Heart right ventricle (tissue), 16 donors: Measurements from ENCODE around the gene BFSP2. TPM values are rescaled to one million over a fixed set of nuclear protein-coding genes. Genes with fewer than 3 reads are reported as not detected.

Source experiments
- ATAC-seq, 8 donors: fragments of 200-7000 bp; cut with Tn5 transposase; one replicate each; pipeline ENCODE4 v1.9.1; 2020; ENCODE audit warnings: mild to moderate bottlenecking in 8 of 8, moderate library complexity in 8 of 8, moderate number of reproducible peaks in 1 of 8
- DNase-seq, 2 donors: peaks; one replicate each; pipeline ENCODE4 v3.0.0-alpha.2; 2020
- H3K27ac ChIP-seq, 10 donors: fragments of 200-600 bp; sonication (generic) in 2 of 10; one replicate each; pipeline versions ENCODE4 v1.5.0 to v1.8.0; 2020 to 2022; ENCODE audit warnings: mild to moderate bottlenecking in 3 of 10
- H3K27me3 ChIP-seq, 7 donors: fragments of 200-600 bp; one replicate each; pipeline ENCODE4 v1.8.0; 2021 to 2022; ENCODE audit warnings: mild to moderate bottlenecking in 2 of 7
- H3K36me3 ChIP-seq, 9 donors: fragments of 200-600 bp; sonication (generic) in 1 of 9; one replicate each; pipeline versions ENCODE4 v1.5.0 to v1.8.0; 2020 to 2022; ENCODE audit warnings: mild to moderate bottlenecking in 2 of 9
- H3K4me1 ChIP-seq, 9 donors: fragments of 200-600 bp; sonication (generic) in 1 of 9; one replicate each; pipeline versions ENCODE4 v1.5.0 to v1.8.0; 2020 to 2022; ENCODE audit warnings: mild to moderate bottlenecking in 4 of 9
- H3K4me3 ChIP-seq, 10 donors: fragments of 200-600 bp; sonication (generic) in 2 of 10; one replicate each; pipeline versions ENCODE4 v1.5.0 to v1.8.0; 2020 to 2022; ENCODE audit warnings: mild to moderate bottlenecking in 7 of 10, moderate library complexity in 2 of 10
- H3K9me3 ChIP-seq, 11 donors: fragments of 200-600 bp in 10 of 11; sonication (generic) in 2 of 11; one replicate each; pipeline versions ENCODE4 v1.5.0 to v1.8.0; 2013 to 2022; ENCODE audit warnings: mild to moderate bottlenecking in 2 of 11, control low read depth in 1 of 11, moderate library complexity in 1 of 11
- WGBS, 2 donors: extraction: QIAGEN DNeasy Blood & Tissue Kit; methylation state at CpG; one replicate each; pipeline ENCODE4 v1.1.7; 2013; ENCODE audit warnings: inconsistent platforms in 1 of 2; 5-methylcytosine and 5-hydroxymethylcytosine counted together
- intact Hi-C, 10 donors: fragments of 100-400 bp; cut with DNase I; formaldehyde crosslinking; loops; one replicate each; pipeline versions ENCODE4 v1.11.1 to v1.14.2; 2022
- polyA plus RNA-seq, 2 donors: library from polyadenylated mRNA; stranded (reverse); fragments of 200-250 nt; gene quantifications; one replicate each; pipeline ENCODE4 v1.2.3, GENCODE V29; 2013
- total RNA-seq, 10 donors: library from RNA; stranded (reverse); fragmentation: NEBNext Ultra II Directional in 3 of 10; extraction: Animal tissue kit (Norgen Biotek cat#: 25700) in 3 of 10; gene quantifications; one replicate each; pipeline versions ENCODE4 v1.2.1 to v1.2.4, GENCODE V29; 2021 to 2023
- TF ChIP-seq, protein P1 (sequence below), 9 donors: fragments of 200-600 bp; sonication (generic) in 2 of 9; IDR thresholded peaks; one replicate each; pipeline versions ENCODE4 v1.5.0 to v1.8.0; 2021 to 2022; ENCODE audit warnings: antibody characterized with exemption in 9 of 9, mild to moderate bottlenecking in 5 of 9, moderate library complexity in 1 of 9
- donor health status: Arrhythmogenic right ventricular cardiomyopathy.
- donor health status: ischemic (EF 13 %, LVEDD 7.1; RV severe dilation, severe dysfunction).
- donor health status: healthy with polysubstance abuse.
- donor health status: DM: no; HTN: yes; CAD: no.
- donor health status: DM: no; HTN: no; CAD: no.
- donor health status: ischemic (EF 25% LVEDD 6.9; RV normal size, moderate dysfunction).
- donor health status: ischemic (EF 25% LVEDD 5.7; RV mildly dilated, moderate dysfunction).
- donor health status: healthy.
- donor health status: DM: yes; HTN: yes; CAD: no.
- donor health status: Ischemic cardiomyopathy.
- donor health status: ischemic (EF 35%, LVEDD 5.7; RV mildly dilated, moderate dysfunction).
- donor health status: nonischemic (EF 11% LVEDD 7.7; RV severe dilation, severe dysfunction).
- donor health status: DM: yes; HTN: yes; CAD: no.
- donor health status: PGD.
- donor health status: ischemic (EF 29% LVEDD 5.4; RV normal size, mild dysfunction).
- donor health status: nonischemic (EF 23%, LVEDD 6.1; RV moderate dilation, normal function).

BFSP2 gene
- total and polyA plus RNA-seq, 12 donors, result 0.17 TPM; not detected in 11

DNA sequence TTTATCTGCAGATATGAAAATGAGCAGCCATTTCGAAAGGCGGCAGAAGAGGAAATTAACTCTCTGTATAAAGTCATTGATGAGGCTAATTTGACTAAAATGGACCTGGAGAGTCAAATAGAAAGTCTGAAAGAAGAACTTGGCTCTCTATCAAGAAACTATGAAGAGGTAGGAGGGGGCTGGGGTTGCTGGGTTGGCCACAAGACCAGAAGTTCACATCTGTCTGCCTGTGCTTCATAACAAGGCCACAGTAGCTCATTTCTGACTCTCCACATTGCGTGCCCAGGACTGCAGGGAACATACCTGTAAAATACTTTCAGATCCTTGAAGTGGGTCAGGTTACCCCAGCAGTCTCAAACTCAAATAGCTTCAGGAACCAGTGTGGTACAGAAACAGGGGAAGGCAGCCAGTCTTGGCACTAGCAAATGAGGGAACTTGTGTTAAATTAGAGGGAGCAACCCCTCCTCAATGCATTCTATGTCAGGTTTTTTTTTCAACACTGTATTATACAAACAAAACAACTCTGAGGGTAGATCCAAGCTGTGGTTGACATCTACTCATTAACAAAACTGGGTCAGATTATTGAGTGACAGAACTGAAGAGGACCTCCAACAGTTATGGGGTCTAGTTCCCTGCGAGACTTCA, 48.7 kb downstream of the BFSP2 start:
- 68 to 83% methylated on average over 4 of the region's 4 CpGs for WGBS, 2 donors
- no peaks in the 10 kb centered on the region for H3K9me3 ChIP-seq
- no peaks in the 10 kb centered on the region for H3K36me3 ChIP-seq
- TF ChIP-seq, protein P1, sequence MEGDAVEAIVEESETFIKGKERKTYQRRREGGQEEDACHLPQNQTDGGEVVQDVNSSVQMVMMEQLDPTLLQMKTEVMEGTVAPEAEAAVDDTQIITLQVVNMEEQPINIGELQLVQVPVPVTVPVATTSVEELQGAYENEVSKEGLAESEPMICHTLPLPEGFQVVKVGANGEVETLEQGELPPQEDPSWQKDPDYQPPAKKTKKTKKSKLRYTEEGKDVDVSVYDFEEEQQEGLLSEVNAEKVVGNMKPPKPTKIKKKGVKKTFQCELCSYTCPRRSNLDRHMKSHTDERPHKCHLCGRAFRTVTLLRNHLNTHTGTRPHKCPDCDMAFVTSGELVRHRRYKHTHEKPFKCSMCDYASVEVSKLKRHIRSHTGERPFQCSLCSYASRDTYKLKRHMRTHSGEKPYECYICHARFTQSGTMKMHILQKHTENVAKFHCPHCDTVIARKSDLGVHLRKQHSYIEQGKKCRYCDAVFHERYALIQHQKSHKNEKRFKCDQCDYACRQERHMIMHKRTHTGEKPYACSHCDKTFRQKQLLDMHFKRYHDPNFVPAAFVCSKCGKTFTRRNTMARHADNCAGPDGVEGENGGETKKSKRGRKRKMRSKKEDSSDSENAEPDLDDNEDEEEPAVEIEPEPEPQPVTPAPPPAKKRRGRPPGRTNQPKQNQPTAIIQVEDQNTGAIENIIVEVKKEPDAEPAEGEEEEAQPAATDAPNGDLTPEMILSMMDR (IDR thresholded peaks at IDR 0.05), result no peak
- no peak overlapping the region for H3K4me3 ChIP-seq
- H3K27me3 ChIP-seq, result no peaks in the 10 kb centered on the region
- DNase-seq, result no peak
- H3K4me1 ChIP-seq, result peaks cover 0 to 9% (median 0%) of the 10 kb centered on the region in 9 donors
- intact Hi-C loops, result no loop called here
- ATAC-seq, result no peak
- H3K27ac ChIP-seq, result no peak overlapping the region

DNA sequence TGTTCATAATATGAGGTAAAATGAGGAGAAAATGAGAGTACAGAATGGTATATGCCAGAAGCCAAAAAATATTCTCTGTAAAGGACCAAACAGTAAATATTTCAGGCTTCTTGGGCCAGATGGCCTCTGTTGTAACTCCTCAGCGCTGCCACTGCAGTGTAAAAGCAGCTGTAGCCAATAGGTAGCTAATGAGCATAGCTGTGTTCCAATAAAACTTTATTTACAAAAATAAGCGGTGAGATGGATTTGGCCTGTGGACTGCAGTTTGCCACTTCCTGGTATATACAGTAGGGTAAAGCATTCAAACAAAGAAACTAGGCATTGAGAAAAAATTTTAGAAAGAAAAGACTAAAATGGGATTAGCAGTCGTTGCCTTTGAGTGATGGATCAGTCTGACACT, 51.5 kb downstream of the BFSP2 start:
- no peak overlapping the region for H3K4me3 ChIP-seq
- 88 to 95% methylated on average over 3 of the region's 3 CpGs for WGBS, 2 donors

DNA sequence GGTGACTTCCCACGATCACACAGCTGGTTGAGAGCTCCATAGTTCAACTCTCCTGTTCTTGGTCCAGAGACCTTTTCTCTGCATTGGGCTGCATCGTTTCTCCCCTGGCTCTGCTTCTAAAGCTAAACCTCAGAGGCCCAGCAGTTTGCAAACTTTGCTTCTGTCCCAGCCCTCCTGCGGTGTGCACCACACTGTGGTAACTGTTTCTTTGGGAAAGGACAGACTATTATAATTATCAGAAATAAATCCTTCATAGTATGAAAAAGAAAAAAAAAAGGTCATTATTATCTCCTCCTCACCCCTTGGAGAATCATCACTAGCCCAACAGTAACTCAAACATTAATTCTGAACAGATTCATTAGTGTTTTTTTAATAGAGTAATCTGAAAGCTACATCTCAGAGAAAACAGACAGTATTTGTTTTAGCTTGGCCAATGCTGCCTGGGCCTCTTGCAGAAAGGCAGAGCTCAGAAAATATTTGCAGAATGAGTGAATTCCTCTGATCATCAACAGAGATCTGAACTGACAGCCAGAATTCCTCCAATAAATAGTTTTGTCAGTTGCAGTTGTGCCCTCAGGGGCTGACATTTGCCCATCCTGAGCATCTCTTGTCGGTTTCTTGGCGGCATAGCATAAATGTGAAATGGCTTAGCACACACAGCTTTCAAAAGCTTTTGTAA, 52.9 kb downstream of the BFSP2 start:
- intact Hi-C loops, result no loop called here
- H3K27ac ChIP-seq, result no peak overlapping the region
- no peak for DNase-seq
- no peaks in the 10 kb centered on the region for H3K9me3 ChIP-seq
- no peak for ATAC-seq
- 63 to 65% methylated on average over 5 of the region's 5 CpGs for WGBS, 2 donors
- no peak overlapping the region for H3K4me3 ChIP-seq
- peaks cover 0 to 9% (median 0%) of the 10 kb centered on the region in 9 donors for H3K4me1 ChIP-seq
- no peaks in the 10 kb centered on the region for H3K36me3 ChIP-seq
- TF ChIP-seq, protein P1 (IDR thresholded peaks at IDR 0.05), result no peak
- H3K27me3 ChIP-seq, result no peaks in the 10 kb centered on the region

More for the DNA sequence above, 51.5 kb downstream of the BFSP2 start:
- Histone ChIP-seq H3K27me3 (no peaks in the 10 kb centered on the region), H3K36me3 (no peaks in the 10 kb centered on the region), H3K4me1 (peaks cover 0 to 9% (median 0%) of the 10 kb centered on the region in 9 donors), H3K9me3 (no peaks in the 10 kb centered on the region), H3K27ac (no peak overlapping the region)
- TF ChIP-seq, protein P1 (IDR thresholded peaks at IDR 0.05), result no peak
- DNase-seq (no peak), ATAC-seq (no peak)
- intact Hi-C loops, result no loop called here

DNA sequence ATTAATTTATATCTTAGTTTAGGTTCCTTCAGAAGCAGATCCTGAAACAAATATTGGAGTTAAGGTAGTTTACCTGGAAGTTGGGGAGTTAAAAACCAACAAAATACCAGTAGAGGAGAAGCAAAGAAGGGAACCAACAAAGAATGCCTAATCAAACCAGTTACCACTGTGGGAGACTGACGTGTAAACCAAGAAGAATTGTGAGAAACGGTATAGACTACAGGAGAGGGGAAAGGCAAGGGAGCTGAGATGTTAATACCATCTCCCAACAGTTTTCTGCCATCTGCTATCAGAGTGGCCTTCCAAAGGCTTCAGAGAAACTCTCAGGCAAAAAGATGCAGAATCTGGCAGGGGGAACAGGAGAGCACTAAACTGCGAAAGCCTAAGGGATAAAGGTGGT, 53.5 kb downstream of the BFSP2 start:
- H3K4me1 ChIP-seq, result peaks cover 0 to 6% (median 0%) of the 10 kb centered on the region in 9 donors

More for the DNA sequence above, 53.5 kb downstream of the BFSP2 start:
- DNase-seq (no peak), ATAC-seq (no peak)
- WGBS, 2 donors, result 74 to 85% methylated on average over 3 of the region's 3 CpGs
- intact Hi-C loops, result no loop called here
- TF ChIP-seq, protein P1 (IDR thresholded peaks at IDR 0.05), result no peak
- Histone ChIP-seq H3K27ac (no peak overlapping the region), H3K27me3 (no peaks in the 10 kb centered on the region), H3K9me3 (no peaks in the 10 kb centered on the region), H3K4me3 (no peak overlapping the region), H3K36me3 (no peaks in the 10 kb centered on the region)
